Measurements from ENCODE around the gene TGOLN2. TPM values are rescaled to one million over a fixed set of nuclear protein-coding genes. Genes with fewer than 3 reads are reported as not detected.
A peak's percentile ranks its signal among the peaks of the same experiment; 100 is the strongest.

The TGOLN2 gene
- total and polyA plus RNA-seq, 2 donors (not counting 3 experiments of a cell fraction or from before 2014, with no cell fraction given) = 112 to 140 TPM

DNA sequence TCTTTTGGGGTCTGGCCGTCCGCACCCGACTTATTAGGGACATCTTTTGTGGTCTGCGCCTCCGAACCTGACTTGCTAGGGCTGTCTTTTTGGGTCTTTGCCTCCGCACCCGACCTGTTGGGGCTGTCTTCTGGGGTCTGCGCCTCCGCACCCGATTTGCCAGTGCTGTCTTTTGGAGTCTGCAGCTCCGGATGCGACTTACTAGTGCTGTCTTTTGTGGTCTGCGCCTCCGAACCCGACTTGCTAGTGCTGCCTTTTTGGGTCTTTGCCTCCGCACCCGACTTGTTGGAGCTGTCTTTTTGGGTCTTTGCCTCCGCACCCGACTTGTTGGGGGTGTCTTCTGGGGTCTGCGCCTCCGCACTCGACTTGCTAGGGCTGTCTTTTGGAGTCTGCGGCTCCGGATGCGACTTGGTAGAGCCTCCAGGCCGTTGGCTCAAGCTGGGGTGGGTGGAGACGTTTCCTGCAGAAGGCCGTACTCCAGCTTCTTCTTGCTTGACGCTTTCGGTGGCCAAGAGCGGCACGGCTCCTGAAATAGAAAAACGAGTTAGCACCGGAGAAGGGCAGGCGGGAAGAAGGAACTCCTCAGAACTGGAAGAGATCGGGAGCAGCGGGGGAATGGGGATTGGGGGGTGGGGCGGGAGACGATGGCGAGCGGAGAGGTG is 498 bp downstream of the TGOLN2 start:
- peaks cover 9 to 13% of the 10 kb centered on the region in 2 experiments for H3K36me3 ChIP-seq (ENCODE audit: control insufficient read depth in 2 of 2, extremely low read depth in 1 of 2, insufficient read depth in 2 of 2, low read length in 2 of 2)
- H3K27me3 ChIP-seq (ENCODE audit: control insufficient read depth in 2 of 2, insufficient read depth in 2 of 2, low read length in 2 of 2) = no peaks in the 10 kb centered on the region
- peak overlapping the region; percentile 98 for H3K9ac ChIP-seq (replicated peaks; ENCODE audit: extremely low read depth, insufficient read depth, low read length)
- peak overlapping the region; percentile 80 to 94 (median 82) for H3K4me3 ChIP-seq (replicated peaks in 1 of 3; ENCODE audit: insufficient read depth in 1 of 3, low read depth in 1 of 3, low read length in 3 of 3)
- TSS peak; percentile 26 for BruUV-seq (replicated peaks)
- dilution Hi-C loops (cut with MboI; ENCODE audit: extremely low pct_ligation_motif_present, low sequenced_read_pairs) (no loop called here), intact Hi-C loops (cut with micrococcal nuclease) (loop anchor here (1.0 to 5.0 kb wide), 2 partner anchors 210 to 225 kb away; partner anchors contain the start of gene MAT2A)
- TF ChIP-seq FOS (IDR thresholded peaks at IDR 0.05; ENCODE audit: borderline replicate concordance, insufficient read depth, low read length) = no peak
- TF ChIP-seq POLR2A (IDR thresholded peaks at IDR 0.05; ENCODE audit: low read depth, low read length) = no peak
- no peak for TF ChIP-seq GATA2 (IDR thresholded peaks at IDR 0.05; ENCODE audit: insufficient read depth, insufficient read length, low read depth, low read length)
- TF ChIP-seq JUN (IDR thresholded peaks at IDR 0.05; ENCODE audit: borderline replicate concordance, insufficient read depth, insufficient read length, low read depth) = no peak
- no peak for TF ChIP-seq POLR2AphosphoS5 (IDR thresholded peaks at IDR 0.05; ENCODE audit: insufficient read depth, low read depth, low read length)
- TF ChIP-seq, protein P1, sequence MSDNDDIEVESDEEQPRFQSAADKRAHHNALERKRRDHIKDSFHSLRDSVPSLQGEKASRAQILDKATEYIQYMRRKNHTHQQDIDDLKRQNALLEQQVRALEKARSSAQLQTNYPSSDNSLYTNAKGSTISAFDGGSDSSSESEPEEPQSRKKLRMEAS (IDR thresholded peaks at IDR 0.05; ENCODE audit: insufficient read depth, insufficient read length) = no peak
- no peak for TF ChIP-seq MYC (IDR thresholded peaks at IDR 0.05; ENCODE audit: low read depth, low read length)
- TF ChIP-seq, protein P2, sequence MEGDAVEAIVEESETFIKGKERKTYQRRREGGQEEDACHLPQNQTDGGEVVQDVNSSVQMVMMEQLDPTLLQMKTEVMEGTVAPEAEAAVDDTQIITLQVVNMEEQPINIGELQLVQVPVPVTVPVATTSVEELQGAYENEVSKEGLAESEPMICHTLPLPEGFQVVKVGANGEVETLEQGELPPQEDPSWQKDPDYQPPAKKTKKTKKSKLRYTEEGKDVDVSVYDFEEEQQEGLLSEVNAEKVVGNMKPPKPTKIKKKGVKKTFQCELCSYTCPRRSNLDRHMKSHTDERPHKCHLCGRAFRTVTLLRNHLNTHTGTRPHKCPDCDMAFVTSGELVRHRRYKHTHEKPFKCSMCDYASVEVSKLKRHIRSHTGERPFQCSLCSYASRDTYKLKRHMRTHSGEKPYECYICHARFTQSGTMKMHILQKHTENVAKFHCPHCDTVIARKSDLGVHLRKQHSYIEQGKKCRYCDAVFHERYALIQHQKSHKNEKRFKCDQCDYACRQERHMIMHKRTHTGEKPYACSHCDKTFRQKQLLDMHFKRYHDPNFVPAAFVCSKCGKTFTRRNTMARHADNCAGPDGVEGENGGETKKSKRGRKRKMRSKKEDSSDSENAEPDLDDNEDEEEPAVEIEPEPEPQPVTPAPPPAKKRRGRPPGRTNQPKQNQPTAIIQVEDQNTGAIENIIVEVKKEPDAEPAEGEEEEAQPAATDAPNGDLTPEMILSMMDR (IDR thresholded peaks at IDR 0.05; ENCODE audit: extremely low read depth in 1 of 2, insufficient read depth in 1 of 2, low read depth in 1 of 2, low read length in 2 of 2) = no peak
- TF ChIP-seq EZH2 (IDR thresholded peaks at IDR 0.05; ENCODE audit: borderline replicate concordance, low read depth, low read length, severe bottlenecking) = no peak
- peak overlapping the region; percentile 99 for H3K4me2 ChIP-seq (ENCODE audit: insufficient read depth, low read length)
- no peaks in the 10 kb centered on the region for H3K9me1 ChIP-seq (replicated peaks; ENCODE audit: control insufficient read depth, extremely low read depth, insufficient read depth, low read length)
- ChIA-PET POLR2A (interaction anchor here (0.6 to 1.5 kb wide), 6 partner anchors 27 to 289 kb away, joined by 3 to 8 read pairs (median 6); partner anchors contain the start of genes ELMOD3, MAT2A, RETSAT and USP39), CTCF (interaction anchor here (0.6 to 1.9 kb wide), 8 partner anchors 8 to 310 kb away, joined by 3 to 5 read pairs (median 3); partner anchors contain the start of genes ELMOD3 and RETSAT)
- H3K4me1 ChIP-seq (ENCODE audit: control insufficient read depth, extremely low read depth, insufficient read depth, low read length) = peaks cover 29% of the 10 kb centered on the region
- peak overlapping the region; percentile 39 for H2AFZ ChIP-seq (ENCODE audit: low read depth, low read length)
- peak; percentile 8 for FAIRE-seq
- H3K79me2 ChIP-seq (ENCODE audit: control insufficient read depth, insufficient read depth, low read length) = peaks cover 52% of the 10 kb centered on the region
- peak; percentile 67 for DNase-seq (ENCODE audit: low read depth, low spot score)
- peak overlapping the region; percentile 86 for H3K27ac ChIP-seq (ENCODE audit: insufficient read depth, low read depth, low read length)
- no peaks in the 10 kb centered on the region for H3K9me3 ChIP-seq (replicated peaks; ENCODE audit: control insufficient read depth, insufficient read depth, low read length)
- peaks cover 4% of the 10 kb centered on the region for H4K20me1 ChIP-seq (replicated peaks; ENCODE audit: control insufficient read depth, extremely low read depth, insufficient read depth, low read length)

Data from endothelial cell of umbilical vein (primary cell).